Coronary artery (tissue), 2 donors: Measurements from ENCODE around the gene MYOZ2.

Source experiments
- DNase-seq: peaks from one replicate; pipeline ENCODE4 v3.0.0-alpha.2; 2017; ENCODE audit warnings: low spot score
- H3K27ac ChIP-seq, 2 donors: fragments of 200-600 bp; sonication (generic); one replicate each; pipeline ENCODE4 v1.5.1; 2016 to 2019
- H3K4me3 ChIP-seq: fragments of 200-600 bp; sonication (generic); 2 replicates; pipeline ENCODE4 v1.5.1; 2016; ENCODE audit warnings: mild to moderate bottlenecking, moderate library complexity
- CTCF ChIP-seq: fragments of 200-600 bp; sonication (generic); IDR thresholded peaks from one replicate; pipeline ENCODE4 v1.5.1; 2019; ENCODE audit warnings: antibody characterized with exemption

MYOZ2 gene

GRCh38 chr4:119189638-119190037, 54.0 kb downstream of the MYOZ2 start:
- TF ChIP-seq CTCF = no peak
- Histone ChIP-seq H3K4me3 (no peak overlapping the region), H3K27ac (no peak overlapping the region)
- no peak for DNase-seq

- no peak for TF ChIP-seq CTCF
- H3K27ac ChIP-seq = no peak overlapping the region
- DNase-seq = no peak
Measured at GRCh38 chr4:119190354-119190753, 54.7 kb downstream of the MYOZ2 start.

GRCh38 chr4:119191505-119191904, 55.9 kb downstream of the MYOZ2 start:
- Histone ChIP-seq H3K4me3 (no peak overlapping the region), H3K27ac (no peak overlapping the region)
- no peak for DNase-seq
- TF ChIP-seq CTCF = no peak

More at GRCh38 chr4:119190354-119190753, 54.7 kb downstream of the MYOZ2 start:
- H3K4me3 ChIP-seq = no peak overlapping the region

- Histone ChIP-seq H3K4me3 (no peak overlapping the region), H3K27ac (no peak overlapping the region)
- DNase-seq = no peak
- no peak for TF ChIP-seq CTCF
Measured at GRCh38 chr4:119197772-119198212, 62.2 kb downstream of the MYOZ2 start.

- H3K4me3 ChIP-seq = no peak overlapping the region
- TF ChIP-seq CTCF = no peak
- peak overlapping the region; percentile 9 to 53 for H3K27ac ChIP-seq
- DNase-seq = no peak
Measured at GRCh38 chr4:119204916-119205315, 69.3 kb downstream of the MYOZ2 start.

- no peak for TF ChIP-seq CTCF
- DNase-seq = no peak
- H3K4me3 ChIP-seq = no peak overlapping the region
- no peak overlapping the region for H3K27ac ChIP-seq
Measured at GRCh38 chr4:119205690-119206089, 70.1 kb downstream of the MYOZ2 start.

GRCh38 chr4:119206178-119206577, 70.5 kb downstream of the MYOZ2 start:
- Histone ChIP-seq H3K4me3 (no peak overlapping the region), H3K27ac (peak overlapping the region in 1 of 2 donors; percentile 57)
- DNase-seq = no peak
- no peak for TF ChIP-seq CTCF
